SK-N-SH (cell line): ENCODE data around the gene BMP2K. TPM values are rescaled to one million over a fixed set of nuclear protein-coding genes. Genes with fewer than 3 reads are reported as not detected.

Experiments
- CTCF ChIA-PET: fragments of 300-600, 350-600 bp; formaldehyde crosslinking; extraction: SDS; loops from one replicate; lab custom pipeline; 2021; lab: Yijun Ruan, JAX
- POLR2A ChIA-PET: fragments of 350-600 bp; sonication (Branson Sonifier 250); formaldehyde crosslinking; extraction: SDS; loops from one replicate; lab custom pipeline; 2020; ENCODE audit warnings: antibody characterized with exemption, inconsistent platforms; lab: Yijun Ruan, JAX
- DNase-seq: peaks from one replicate; pipeline ENCODE4 v3.0.0; 2012
- H2AFZ ChIP-seq: fragments of 200-600 bp; sonication (generic); 2 replicates; pipeline ENCODE4 v1.8.1; 2016; ENCODE audit warnings: antibody characterized with exemption, mild to moderate bottlenecking, low read depth
- H3F3A ChIP-seq: fragments of 200-600 bp; sonication (generic); replicated peaks from 2 replicates; pipeline ENCODE3; 2016; ENCODE audit warnings: antibody characterized with exemption, mild to moderate bottlenecking; ENCODE audit not compliant: insufficient read depth
- H3K27ac ChIP-seq, 2 experiments: fragments of 200-500 bp in 1 of 2; fragments of 200-600 bp in 1 of 2; sonication (Bioruptor generic) in 1 of 2; sonication (generic), shearing (Covaris generic) in 1 of 2; 2 replicates each; pipeline versions ENCODE4 v1.5.1 to v1.6.1; 2014 to 2016; ENCODE audit warnings: low read depth in 2 of 2, inconsistent platforms in 1 of 2, low read length in 1 of 2, mild to moderate bottlenecking in 1 of 2, mixed read lengths in 1 of 2
- H3K27me3 ChIP-seq: fragments of 200-600 bp; sonication (generic), shearing (Covaris generic); 2 replicates; pipeline ENCODE4 v1.6.1; 2016; ENCODE audit warnings: mixed run types; ENCODE audit not compliant: insufficient read depth
- H3K36me3 ChIP-seq, 2 experiments: fragments of 200-500 bp in 1 of 2; fragments of 200-600 bp in 1 of 2; sonication (Bioruptor generic) in 1 of 2; sonication (generic) in 1 of 2; replicated peaks in 1 of 2; 2 replicates each; pipeline versions ENCODE3 to v1.5.1; 2014 to 2016; ENCODE audit warnings: low read length in 1 of 2, mild to moderate bottlenecking in 1 of 2; ENCODE audit not compliant: insufficient read depth in 2 of 2, control insufficient read depth in 1 of 2
- H3K4me1 ChIP-seq, 2 experiments: fragments of 200-500 bp in 1 of 2; fragments of 200-600 bp in 1 of 2; sonication (Bioruptor generic) in 1 of 2; sonication (generic), shearing (Covaris generic) in 1 of 2; 2 replicates each; pipeline versions ENCODE4 v1.5.1 to v1.6.1; 2014 to 2016; ENCODE audit warnings: low read depth in 1 of 2, low read length in 1 of 2, mixed run types in 1 of 2; ENCODE audit not compliant: insufficient read depth in 2 of 2, control insufficient read depth in 1 of 2
- H3K4me2 ChIP-seq: fragments of 200-600 bp; sonication (generic), shearing (Covaris generic); 2 replicates; pipeline ENCODE4 v1.6.1; 2017; ENCODE audit warnings: mixed run types
- H3K4me3 ChIP-seq, 2 experiments: fragments of 200-500 bp in 1 of 2; fragments of 200-600 bp in 1 of 2; sonication (Bioruptor generic) in 1 of 2; sonication (generic), shearing (Covaris generic) in 1 of 2; 2 replicates each; pipeline versions ENCODE4 v1.5.1 to v1.8.1; 2014 to 2016; ENCODE audit warnings: low read depth in 2 of 2, inconsistent platforms in 1 of 2, low read length in 1 of 2, mild to moderate bottlenecking in 1 of 2, mixed read lengths in 1 of 2, moderate library complexity in 1 of 2
- H3K79me2 ChIP-seq: fragments of 200-600 bp; sonication (generic); 2 replicates; pipeline ENCODE4 v1.8.1; 2017; ENCODE audit warnings: mild to moderate bottlenecking; ENCODE audit not compliant: insufficient read depth
- H3K9ac ChIP-seq: fragments of 200-600 bp; sonication (generic); 2 replicates; pipeline ENCODE4 v1.6.1; 2017; ENCODE audit warnings: mixed run types
- H3K9me2 ChIP-seq: fragments of 200-600 bp; sonication (generic); 2 replicates; pipeline ENCODE4 v1.6.1; 2017; ENCODE audit warnings: mixed run types
- H3K9me3 ChIP-seq: fragments of 200-600 bp; sonication (generic); 2 replicates; pipeline ENCODE4 v1.6.1; 2017; ENCODE audit warnings: mixed run types, mild to moderate bottlenecking, moderate library complexity
- H4K20me1 ChIP-seq: fragments of 200-600 bp; sonication (generic); 2 replicates; pipeline ENCODE4 v1.6.1; 2017; ENCODE audit warnings: mild to moderate bottlenecking, mixed run types; ENCODE audit not compliant: insufficient read depth
- CTCF ChIP-seq: fragments of 200-600 bp; sonication (generic); IDR thresholded peaks from 2 replicates; pipeline ENCODE4 v1.6.1; 2017; ENCODE audit warnings: antibody characterized with exemption, mild to moderate bottlenecking, moderate library complexity
- EP300 ChIP-seq, 2 experiments: IDR thresholded peaks; 2 replicates each; pipeline versions ENCODE4 v1.4.0 to v1.6.1; 2012; ENCODE audit warnings: borderline replicate concordance in 1 of 2, low read depth in 1 of 2, low read length in 1 of 2
- FOSL2 ChIP-seq: IDR thresholded peaks from 2 replicates; pipeline ENCODE4 v1.4.0; 2012; ENCODE audit warnings: low read depth, mild to moderate bottlenecking, moderate library complexity, borderline replicate concordance
- GABPA ChIP-seq: IDR thresholded peaks from 2 replicates; pipeline ENCODE4 v1.4.0; 2012; ENCODE audit warnings: low read depth, mild to moderate bottlenecking
- GATA2 ChIP-seq: sonication (generic); formaldehyde crosslinking; IDR thresholded peaks from 2 replicates; pipeline ENCODE4 v1.5.0; 2020; ENCODE audit warnings: mild to moderate bottlenecking, missing genetic modification reagents
- MEF2A ChIP-seq: IDR thresholded peaks from 2 replicates; pipeline ENCODE4 v1.4.0; 2012; ENCODE audit warnings: low read depth, borderline replicate concordance
- MXI1 ChIP-seq: IDR thresholded peaks from 2 replicates; pipeline ENCODE4 v1.6.1; 2012; ENCODE audit warnings: mild to moderate bottlenecking, low read depth, low read length, improper control_type of control experiment
- NRF1 ChIP-seq: IDR thresholded peaks from 2 replicates; pipeline ENCODE4 v1.6.1; 2012; ENCODE audit warnings: low read depth, mild to moderate bottlenecking, low read length
- RAD21 ChIP-seq: IDR thresholded peaks from 2 replicates; pipeline ENCODE4 v1.6.1; 2012; ENCODE audit warnings: mild to moderate bottlenecking, low read length
- RCOR1 ChIP-seq: fragments of 150-350 bp; IDR thresholded peaks from 2 replicates; pipeline ENCODE4 v1.6.1; 2017; ENCODE audit warnings: antibody characterized with exemption, low read length
- REST ChIP-seq: IDR thresholded peaks from 2 replicates; pipeline ENCODE4 v1.6.1; 2012; ENCODE audit warnings: mild to moderate bottlenecking, low read depth, low read length, moderate library complexity
- RFX5 ChIP-seq: IDR thresholded peaks from 2 replicates; pipeline ENCODE4 v1.6.1; 2012; ENCODE audit warnings: mild to moderate bottlenecking, improper control_type of control experiment, low read length
- SMC3 ChIP-seq: IDR thresholded peaks from 2 replicates; pipeline ENCODE4 v1.6.1; 2012; ENCODE audit warnings: low read depth, low read length, improper control_type of control experiment
- TCF12 ChIP-seq: IDR thresholded peaks from 2 replicates; pipeline ENCODE4 v1.4.0; 2012
- TEAD4 ChIP-seq: IDR thresholded peaks from 2 replicates; pipeline ENCODE4 v1.4.0; 2012; ENCODE audit warnings: mild to moderate bottlenecking, borderline replicate concordance; ENCODE audit not compliant: insufficient read depth
- USF1 ChIP-seq: IDR thresholded peaks from 2 replicates; pipeline ENCODE4 v1.4.0; 2012; ENCODE audit warnings: low read depth, borderline replicate concordance
- polyA plus RNA-seq, 3 experiments: library from polyadenylated mRNA; depleted of rRNA; stranded (reverse); fragments of >200 nt; gene quantifications; 2 replicates each; pipeline ENCODE4 v1.2.3, GENCODE V29; 2012
- TF ChIP-seq, protein P1 (sequence below): IDR thresholded peaks from 2 replicates; pipeline ENCODE4 v1.4.0; 2012; ENCODE audit warnings: low read depth
- TF ChIP-seq, protein P2 (sequence below): IDR thresholded peaks from 2 replicates; pipeline ENCODE4 v1.4.0; 2012; ENCODE audit warnings: low read depth, borderline replicate concordance

The BMP2K gene
- polyA plus RNA-seq, 1 of the 3 experiments (the other 2 are of a cell fraction) = 7.2 TPM

DNA sequence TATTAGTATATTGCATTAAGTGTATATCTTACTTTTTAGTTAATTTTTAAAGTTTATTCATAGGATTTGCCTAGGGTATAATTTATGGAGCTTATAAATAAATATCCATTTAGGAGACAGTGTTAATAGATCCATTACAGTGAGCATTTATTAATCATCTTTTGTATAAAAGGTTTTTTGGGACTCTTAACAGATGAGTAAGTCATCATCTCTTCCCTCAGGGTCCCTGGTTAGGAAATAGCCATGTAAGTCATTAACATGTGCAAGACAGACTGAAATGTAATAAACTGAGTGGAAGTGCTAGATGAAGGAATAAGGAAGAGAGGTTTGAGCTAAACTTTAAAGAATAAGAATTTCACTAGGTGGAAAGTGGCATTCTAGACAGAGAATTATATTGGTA is 93.9 kb downstream of the BMP2K start:
- H3K4me2 ChIP-seq = no peak overlapping the region
- no peak overlapping the region for H3K4me3 ChIP-seq
- no peak for DNase-seq
- ChIA-PET CTCF (interaction anchor here (1.2 to 1.5 kb wide), 3 partner anchors 225 to 811 kb away, joined by 3 to 6 read pairs (median 5); no protein-coding TSS in a partner anchor), POLR2A (no interaction called here)
- no peaks in the 10 kb centered on the region for H3K9me3 ChIP-seq
- H3K36me3 ChIP-seq = peaks cover 42 to 57% of the 10 kb centered on the region in 2 experiments
- no peaks in the 10 kb centered on the region for H3K9me2 ChIP-seq
- no peaks in the 10 kb centered on the region; the same call in 1 of the 2 replicates for H4K20me1 ChIP-seq
- no peak overlapping the region for H3K27ac ChIP-seq
- H3K79me2 ChIP-seq = no peaks in the 10 kb centered on the region
- TF ChIP-seq FOSL2 = no peak
- no peak for TF ChIP-seq RCOR1
- TF ChIP-seq RAD21 = no peak
- TF ChIP-seq NRF1 = no peak
- no peak for TF ChIP-seq CTCF
- TF ChIP-seq RFX5 = no peak
- TF ChIP-seq, protein P1, sequence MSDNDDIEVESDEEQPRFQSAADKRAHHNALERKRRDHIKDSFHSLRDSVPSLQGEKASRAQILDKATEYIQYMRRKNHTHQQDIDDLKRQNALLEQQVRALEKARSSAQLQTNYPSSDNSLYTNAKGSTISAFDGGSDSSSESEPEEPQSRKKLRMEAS = no peak
- no peak for TF ChIP-seq REST
- no peak for TF ChIP-seq EP300 (IDR thresholded peaks at IDR 0.05; ENCODE audit: borderline replicate concordance in 1 of 2, low read depth in 1 of 2, low read length in 1 of 2)
- TF ChIP-seq GATA2 (CRISPR knock-in tag) = no peak
- no peak for TF ChIP-seq MEF2A
- TF ChIP-seq, protein P2, sequence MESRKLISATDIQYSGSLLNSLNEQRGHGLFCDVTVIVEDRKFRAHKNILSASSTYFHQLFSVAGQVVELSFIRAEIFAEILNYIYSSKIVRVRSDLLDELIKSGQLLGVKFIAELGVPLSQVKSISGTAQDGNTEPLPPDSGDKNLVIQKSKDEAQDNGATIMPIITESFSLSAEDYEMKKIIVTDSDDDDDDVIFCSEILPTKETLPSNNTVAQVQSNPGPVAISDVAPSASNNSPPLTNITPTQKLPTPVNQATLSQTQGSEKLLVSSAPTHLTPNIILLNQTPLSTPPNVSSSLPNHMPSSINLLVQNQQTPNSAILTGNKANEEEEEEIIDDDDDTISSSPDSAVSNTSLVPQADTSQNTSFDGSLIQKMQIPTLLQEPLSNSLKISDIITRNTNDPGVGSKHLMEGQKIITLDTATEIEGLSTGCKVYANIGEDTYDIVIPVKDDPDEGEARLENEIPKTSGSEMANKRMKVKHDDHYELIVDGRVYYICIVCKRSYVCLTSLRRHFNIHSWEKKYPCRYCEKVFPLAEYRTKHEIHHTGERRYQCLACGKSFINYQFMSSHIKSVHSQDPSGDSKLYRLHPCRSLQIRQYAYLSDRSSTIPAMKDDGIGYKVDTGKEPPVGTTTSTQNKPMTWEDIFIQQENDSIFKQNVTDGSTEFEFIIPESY = no peak
- no peak for TF ChIP-seq MXI1
- no peak for TF ChIP-seq TCF12
- TF ChIP-seq GABPA = no peak
- no peak for TF ChIP-seq TEAD4
- no peak for TF ChIP-seq USF1
- TF ChIP-seq SMC3 = no peak
- H2AFZ ChIP-seq = no peak overlapping the region
- H3K9ac ChIP-seq = no peak overlapping the region
- no peaks in the 10 kb centered on the region for H3K4me1 ChIP-seq
- H3F3A ChIP-seq = peaks cover 4% of the 10 kb centered on the region
- no peaks in the 10 kb centered on the region for H3K27me3 ChIP-seq
